WTC11 (cell line): ENCODE data around the gene NT5DC1.

Source experiments
- CTCF ChIP-seq: fragments of 200-600 bp; IDR thresholded peaks from 2 replicates; pipeline ENCODE4 v1.8.0; 2022; ENCODE audit warnings: antibody characterized with exemption
- SMAD3 ChIP-seq: sonication (generic); formaldehyde crosslinking; IDR thresholded peaks from 2 replicates; pipeline ENCODE4 v1.8.0; 2022; ENCODE audit warnings: missing genetic modification reagents, mild to moderate bottlenecking, borderline replicate concordance
- ZNF232 ChIP-seq: sonication (generic); formaldehyde crosslinking; IDR thresholded peaks from 2 replicates; pipeline ENCODE4 v1.8.0; 2022; ENCODE audit warnings: mild to moderate bottlenecking, missing genetic modification reagents

GRCh38 chr6:116154887-116155286, 54.2 kb downstream of the NT5DC1 start:
- TF ChIP-seq CTCF (no peak), ZNF232 (CRISPR knock-in tag) (no peak), SMAD3 (CRISPR knock-in tag) (no peak)
